Mesothelial cell of epicardium (in vitro differentiated cells): ENCODE data around the gene SRPX2. TPM values are rescaled to one million over a fixed set of nuclear protein-coding genes. Genes with fewer than 3 reads are reported as not detected.

ENCODE experiments used
- DNase-seq, 2 experiments: peaks; one replicate each; pipeline ENCODE4 v3.0.0; 2021; ENCODE audit warnings: low spot score in 2 of 2; ENCODE audit not compliant: unreplicated experiment in 2 of 2
- H3K27ac Mint-ChIP-seq: 2 replicates; pipeline ENCODE4 v1.8.0; 2021; ENCODE audit warnings: mixed read lengths
- H3K27me3 Mint-ChIP-seq: 2 replicates; pipeline ENCODE4 v1.8.0; 2021; ENCODE audit warnings: low read depth, mixed read lengths
- H3K36me3 Mint-ChIP-seq: 2 replicates; pipeline ENCODE4 v1.8.0; 2021; ENCODE audit warnings: mixed read lengths
- H3K4me1 Mint-ChIP-seq: 2 replicates; pipeline ENCODE4 v1.8.0; 2021; ENCODE audit warnings: mixed read lengths
- H3K4me3 Mint-ChIP-seq: 2 replicates; pipeline ENCODE4 v1.8.0; 2021; ENCODE audit warnings: mild to moderate bottlenecking, moderate library complexity, mixed read lengths
- H3K9me3 Mint-ChIP-seq: 2 replicates; pipeline ENCODE4 v1.8.0; 2021; ENCODE audit warnings: mixed read lengths
- CTCF ChIP-seq: fragments of 200-600 bp; sonication (generic); IDR thresholded peaks from one replicate; pipeline ENCODE4 v1.5.0; 2021; ENCODE audit warnings: antibody characterized with exemption; ENCODE audit not compliant: unreplicated experiment
- total RNA-seq: library from RNA; stranded (reverse); gene quantifications from 3 replicates; pipeline ENCODE4 v1.2.1, GENCODE V29; 2021

SRPX2 gene
- total RNA-seq, 1 donor from 2014 or later: 16.2 TPM

- no peak for DNase-seq
- Mint-ChIP-seq H3K4me1 (peaks cover 2% of the 10 kb centered on the region), H3K36me3 (peaks cover 8% of the 10 kb centered on the region), H3K4me3 (no peak overlapping the region), H3K9me3 (peaks cover 24% of the 10 kb centered on the region), H3K27me3 (no peaks in the 10 kb centered on the region), H3K27ac (no peak overlapping the region)
- TF ChIP-seq CTCF: no peak
Measured at GRCh38 chrX:100625985-100626491, 18.0 kb upstream of the SRPX2 start.

- H3K27ac Mint-ChIP-seq: no peak overlapping the region
- H3K4me3 Mint-ChIP-seq: peak overlapping the region; percentile 89
Measured at GRCh38 chrX:100635040-100635439, 9.0 kb upstream of the SRPX2 start.

GRCh38 chrX:100635989-100636320 lies 8.0 kb upstream of the SRPX2 start:
- no peak for TF ChIP-seq CTCF
- Mint-ChIP-seq H3K9me3 (peaks cover 21% of the 10 kb centered on the region), H3K36me3 (peaks cover 5% of the 10 kb centered on the region), H3K4me3 (peak overlapping the region; percentile 89), H3K4me1 (peaks cover 9% of the 10 kb centered on the region), H3K27me3 (no peaks in the 10 kb centered on the region), H3K27ac (peak overlapping the region; percentile 98)
- DNase-seq: no peak

More at GRCh38 chrX:100635040-100635439, 9.0 kb upstream of the SRPX2 start:
- Mint-ChIP-seq H3K36me3 (peaks cover 10% of the 10 kb centered on the region), H3K27me3 (no peaks in the 10 kb centered on the region), H3K9me3 (peaks cover 21% of the 10 kb centered on the region), H3K4me1 (peaks cover 9% of the 10 kb centered on the region)
- no peak for DNase-seq
- TF ChIP-seq CTCF: no peak

- Mint-ChIP-seq H3K4me1 (peaks cover 10% of the 10 kb centered on the region), H3K36me3 (peaks cover 4% of the 10 kb centered on the region), H3K27me3 (no peaks in the 10 kb centered on the region), H3K4me3 (peak within 1 kb of the TSS; percentile 89), H3K9me3 (peaks cover 23% of the 10 kb centered on the region), H3K27ac (peak within 1 kb of the TSS; percentile 98)
- TF ChIP-seq CTCF: peak; percentile 55
- peak; percentile 50 to 84 for DNase-seq
Measured at GRCh38 chrX:100636321-100636991, 7.5 kb upstream of the SRPX2 start, which contains the start of gene TSPAN6. TSS of gene TSPAN6 (minus strand) at chrX:100636806. CDS start at chrX:100636694, 112 bp downstream.

- H3K27me3 Mint-ChIP-seq: no peaks in the 10 kb centered on the region
- peaks cover 31% of the 10 kb centered on the region for H3K9me3 Mint-ChIP-seq
- no peak overlapping the region for H3K4me3 Mint-ChIP-seq
- no peaks in the 10 kb centered on the region for H3K36me3 Mint-ChIP-seq
- peaks cover 43% of the 10 kb centered on the region for H3K4me1 Mint-ChIP-seq
- H3K27ac Mint-ChIP-seq: peak overlapping the region; percentile 93
- DNase-seq: no peak
- TF ChIP-seq CTCF: no peak
Measured at GRCh38 chrX:100642290-100642689, 1.7 kb upstream of the SRPX2 start.
